ENCODE data around the gene VASP. TPM values are rescaled to one million over a fixed set of nuclear protein-coding genes. Genes with fewer than 3 reads are reported as not detected.

The VASP gene
- total RNA-seq (2022; extraction: Qiagen RNA extraction; ENCODE audit: low read depth), result 110 to 143 TPM (median 134 TPM) in 5 replicates

GRCh38 chr19:45506989-45507871, at the start of gene VASP:
Gene VASP (plus strand): TSS chr19:45507479. CDS start chr19:45507772, 293 bp downstream.

DNA sequence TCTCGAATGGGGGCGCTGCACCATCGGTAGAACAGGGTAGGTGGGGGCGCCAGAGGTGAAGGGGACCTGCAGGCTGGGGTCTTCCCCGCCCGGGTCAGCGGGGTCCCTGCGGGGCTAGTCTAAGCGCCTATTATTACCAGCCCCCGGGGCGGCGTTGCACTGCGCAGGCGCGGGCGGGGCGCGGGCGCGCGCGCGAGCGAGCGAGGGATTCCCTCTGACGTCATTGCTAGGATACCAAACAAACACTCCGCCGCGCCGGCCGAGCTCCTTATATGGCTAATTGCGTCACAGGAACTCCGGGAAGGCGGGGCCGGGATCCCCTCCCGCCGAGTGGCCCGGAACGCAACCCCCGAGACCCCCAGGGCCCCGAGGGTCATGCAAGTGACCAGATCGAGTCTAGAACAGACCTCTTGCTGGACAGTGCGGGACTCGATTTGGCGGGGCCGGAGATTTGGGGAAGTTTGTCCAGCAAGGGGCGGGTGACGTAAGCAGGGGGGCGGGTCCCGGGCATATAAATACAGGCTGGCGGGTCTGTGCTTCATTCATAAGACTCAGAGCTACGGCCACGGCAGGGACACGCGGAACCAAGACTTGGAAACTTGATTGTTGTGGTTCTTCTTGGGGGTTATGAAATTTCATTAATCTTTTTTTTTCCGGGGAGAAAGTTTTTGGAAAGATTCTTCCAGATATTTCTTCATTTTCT, 39.7 kb upstream of the VASP start, which contains the start of gene FOSB:
Gene FOSB (plus strand): TSS at position 541 of the 703 bp plus-strand sequence. CDS start 591 bp downstream, outside the sequence.

GRCh38 chr19:45498411-45499195, 8.7 kb upstream of the VASP start, which contains the start of gene PPM1N:
Gene PPM1N (plus strand): TSS chr19:45498443. CDS start chr19:45498473, 30 bp downstream.

Other genes starting within 250 kb of the VASP start
- not detected in 5 replicates for gene CKM, start 184.6 kb upstream of the VASP start, total RNA-seq (2022; extraction: Qiagen RNA extraction; ENCODE audit: low read depth)
- gene KLC3, start 166.7 kb upstream of the VASP start, total RNA-seq (2022; extraction: Qiagen RNA extraction; ENCODE audit: low read depth), result 0.51 to 0.74 TPM (median 0.65 TPM) in 5 replicates
- gene ERCC2, start 136.9 kb upstream of the VASP start, total RNA-seq (2022; extraction: Qiagen RNA extraction; ENCODE audit: low read depth), result 9.5 to 13.8 TPM (median 12.5 TPM) in 5 replicates
- 24.1 to 30.7 TPM (median 26.0 TPM) in 5 replicates for gene PPP1R13L, start 102.4 kb upstream of the VASP start, total RNA-seq (2022; extraction: Qiagen RNA extraction; ENCODE audit: low read depth)
- 41.0 to 57.9 TPM (median 48.2 TPM) in 5 replicates for gene POLR1G, start 100.8 kb upstream of the VASP start, total RNA-seq (2022; extraction: Qiagen RNA extraction; ENCODE audit: low read depth)
- gene ERCC1, start 83.6 kb upstream of the VASP start, total RNA-seq (2022; extraction: Qiagen RNA extraction; ENCODE audit: low read depth), result 129 to 169 TPM (median 150 TPM) in 5 replicates
- gene FOSB, start 39.5 kb upstream of the VASP start, total RNA-seq (2022; extraction: Qiagen RNA extraction; ENCODE audit: low read depth), result 14.6 to 21.8 TPM (median 17.2 TPM) in 5 replicates
- 8.8 to 12.4 TPM (median 9.7 TPM) in 5 replicates for gene RTN2, start 10.4 kb upstream of the VASP start, total RNA-seq (2022; extraction: Qiagen RNA extraction; ENCODE audit: low read depth)
- 6.2 to 8.0 TPM (median 7.0 TPM) in 5 replicates for gene PPM1N, start 9.0 kb upstream of the VASP start, total RNA-seq (2022; extraction: Qiagen RNA extraction; ENCODE audit: low read depth)
- gene OPA3, start 77.3 kb downstream of the VASP start, total RNA-seq (2022; extraction: Qiagen RNA extraction; ENCODE audit: low read depth), result 11.8 to 17.6 TPM (median 14.7 TPM) in 5 replicates
- 0.07 to 0.21 TPM (median 0.14 TPM) in 4 of 5 replicates, not detected in the other for gene GPR4, start 94.7 kb downstream of the VASP start, total RNA-seq (2022; extraction: Qiagen RNA extraction; ENCODE audit: low read depth)
- 20.3 to 23.8 TPM (median 21.3 TPM) in 5 replicates for gene EML2, start 131.9 kb downstream of the VASP start, total RNA-seq (2022; extraction: Qiagen RNA extraction; ENCODE audit: low read depth)
- gene GIPR, start 160.7 kb downstream of the VASP start, total RNA-seq (2022; extraction: Qiagen RNA extraction; ENCODE audit: low read depth), result 2.3 to 3.8 TPM (median 2.6 TPM) in 5 replicates
- 773 to 1,010 TPM (median 799 TPM) in 5 replicates for gene SNRPD2, start 184.5 kb downstream of the VASP start, total RNA-seq (2022; extraction: Qiagen RNA extraction; ENCODE audit: low read depth)
- gene QPCTL, start 185.2 kb downstream of the VASP start, total RNA-seq (2022; extraction: Qiagen RNA extraction; ENCODE audit: low read depth), result 6.9 to 10.7 TPM (median 9.5 TPM) in 5 replicates
- 7.2 to 12.3 TPM (median 9.9 TPM) in 5 replicates for gene FBXO46, start 223.4 kb downstream of the VASP start, total RNA-seq (2022; extraction: Qiagen RNA extraction; ENCODE audit: low read depth)
- gene MEIOSIN, start 226.0 kb downstream of the VASP start, total RNA-seq (2022; extraction: Qiagen RNA extraction; ENCODE audit: low read depth), result 0.06 to 0.10 TPM (median 0.08 TPM) in 3 of 5 replicates, not detected in the others

Measured in A549 treated with RU486 at 1 μM for 4 hours (cell line).